Measurements from ENCODE around the gene NECTIN2.

NECTIN2 gene

DNA sequence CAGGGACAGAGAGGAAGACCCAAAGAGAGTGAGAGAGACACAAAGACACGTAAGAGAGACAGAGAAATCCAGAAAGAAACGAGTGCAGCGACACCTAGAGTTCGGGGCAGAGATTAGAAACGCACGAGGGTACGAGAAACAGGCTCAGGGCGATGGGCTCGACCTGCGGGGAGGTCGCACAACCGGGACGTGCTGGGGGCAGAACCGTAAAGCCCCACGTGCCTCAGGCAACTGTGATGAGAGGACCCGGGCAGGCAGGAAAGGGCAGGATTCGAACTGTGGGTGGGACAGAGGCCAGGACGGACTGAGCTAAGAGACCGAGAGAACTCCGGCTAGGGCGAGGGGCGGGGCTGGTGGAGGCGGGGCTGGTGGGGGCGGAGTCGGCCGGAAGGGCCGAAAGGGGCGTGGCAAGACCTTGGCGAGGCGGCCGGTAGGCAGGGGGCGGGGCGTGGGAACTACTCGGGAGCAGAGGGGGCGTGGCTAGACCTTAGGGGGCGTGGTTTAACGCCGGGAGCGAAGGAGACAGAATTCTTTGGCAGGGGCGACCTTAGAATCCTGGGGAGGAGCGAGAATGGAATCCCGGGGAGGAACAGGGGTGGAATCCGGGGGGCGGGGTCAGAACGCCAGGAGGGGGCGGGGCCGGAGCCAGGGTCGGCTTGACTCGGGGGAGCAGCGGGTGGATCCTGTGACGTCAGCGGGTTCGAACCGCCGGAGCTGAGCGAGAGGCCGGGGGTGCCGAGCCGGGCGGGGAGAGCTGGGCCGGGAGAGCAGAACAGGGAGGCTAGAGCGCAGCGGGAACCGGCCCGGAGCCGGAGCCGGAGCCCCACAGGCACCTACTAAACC is at the start of gene NECTIN2:
TSS of gene NECTIN2 (plus strand) at position 686 of the 843 bp plus-strand sequence. CDS start 229 bp downstream, outside the sequence.
- DNase-seq, result peak; percentile 92

DNA sequence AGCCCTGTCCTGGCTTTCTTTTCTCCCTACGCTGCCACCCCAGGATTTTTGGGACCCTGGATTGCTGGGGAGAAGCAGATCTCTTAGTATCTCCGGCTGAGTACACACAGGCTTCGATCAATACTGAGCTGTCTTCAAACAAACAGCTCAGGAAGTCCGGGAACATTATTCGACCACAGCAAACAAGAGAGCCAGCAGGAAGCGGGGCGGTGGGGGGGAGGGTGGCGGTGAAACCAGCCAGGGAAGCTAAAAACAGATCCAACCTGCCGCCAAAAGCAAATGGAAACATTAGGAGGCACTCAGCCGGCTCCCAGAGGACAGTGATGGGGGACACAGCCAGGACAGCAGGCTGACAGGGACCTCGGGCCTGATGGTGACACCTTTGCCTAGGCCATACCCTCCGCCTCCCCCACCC is 49.4 kb upstream of the NECTIN2 start:
- DNase-seq, result no peak

- no peak for DNase-seq
Measured at GRCh38 chr19:44799627-44800346, 46.3 kb upstream of the NECTIN2 start.

- DNase-seq, result peak; percentile 70
Measured at GRCh38 chr19:44800461-44800860, 45.6 kb upstream of the NECTIN2 start.

GRCh38 chr19:44803442-44804428 is 42.4 kb upstream of the NECTIN2 start:
- DNase-seq, result no peak

DNA sequence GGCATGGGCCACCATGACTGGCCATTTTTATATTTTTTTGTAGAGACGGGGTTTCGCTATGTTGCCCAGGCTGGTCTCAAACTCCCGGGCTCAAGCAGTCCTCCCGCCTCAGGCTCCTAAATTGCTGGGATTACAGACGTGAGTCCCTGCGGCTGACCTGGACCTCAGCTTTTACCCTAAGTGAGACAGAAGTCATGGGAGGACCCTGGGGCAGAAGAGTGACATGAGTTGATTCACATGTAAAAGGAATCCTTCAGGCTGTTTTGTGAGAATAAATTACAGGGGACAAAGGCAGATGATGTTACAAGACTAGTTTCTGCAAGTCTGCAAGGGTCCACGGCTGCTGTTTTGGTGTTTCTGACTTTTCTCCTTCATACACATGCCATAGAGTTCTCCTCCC is 39.8 kb upstream of the NECTIN2 start:
- DNase-seq, result no peak

- DNase-seq, result peak; percentile 54
Measured at GRCh38 chr19:44807162-44807561, 38.9 kb upstream of the NECTIN2 start.

DNA sequence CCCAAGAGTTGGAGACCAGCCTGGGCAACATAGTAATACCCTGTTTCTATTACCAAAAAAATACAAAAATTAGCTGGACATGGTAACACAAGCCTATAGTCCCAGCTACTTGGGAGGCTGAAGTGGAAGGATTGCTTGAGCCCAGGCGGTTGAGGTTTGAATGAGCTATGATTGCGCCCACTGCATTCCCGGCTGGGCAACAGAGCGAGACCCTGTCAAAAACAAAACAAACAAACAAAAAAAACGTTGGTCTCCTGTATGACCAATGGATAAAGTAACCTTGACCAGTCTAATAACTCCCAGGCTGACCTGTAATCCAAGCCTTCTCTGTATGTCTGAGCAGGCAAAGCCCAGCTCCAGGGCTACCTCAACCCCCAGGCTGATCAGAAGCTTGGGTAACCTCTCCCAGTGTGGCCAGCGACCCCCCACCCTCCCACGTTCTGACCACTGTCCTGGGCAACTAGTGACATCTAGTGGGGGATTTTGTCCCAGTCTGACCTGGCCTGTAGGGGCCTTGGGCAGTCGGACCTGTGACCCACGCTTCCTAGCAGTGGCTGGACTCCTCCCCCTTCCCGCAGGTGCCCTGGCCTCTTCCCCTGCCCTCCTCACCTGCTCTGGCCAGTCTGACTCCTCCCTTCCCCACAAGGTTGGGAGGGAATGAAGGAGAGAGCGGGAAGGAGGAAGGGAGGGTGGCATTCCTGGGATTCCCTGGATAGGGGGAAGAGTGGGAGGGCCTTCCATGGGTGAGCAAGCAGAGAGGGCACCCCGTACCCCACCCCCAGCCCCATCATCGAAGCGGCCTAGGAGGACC is 38.2 kb upstream of the NECTIN2 start:
- DNase-seq, result peak; percentile 92

GRCh38 chr19:44808463-44809371 is 37.4 kb upstream of the NECTIN2 start, which contains the start of gene BCAM:
TSS of gene BCAM (plus strand) at chr19:44809103. CDS start at chr19:44809125, 22 bp downstream.
- peak; percentile 81 for DNase-seq

DNA sequence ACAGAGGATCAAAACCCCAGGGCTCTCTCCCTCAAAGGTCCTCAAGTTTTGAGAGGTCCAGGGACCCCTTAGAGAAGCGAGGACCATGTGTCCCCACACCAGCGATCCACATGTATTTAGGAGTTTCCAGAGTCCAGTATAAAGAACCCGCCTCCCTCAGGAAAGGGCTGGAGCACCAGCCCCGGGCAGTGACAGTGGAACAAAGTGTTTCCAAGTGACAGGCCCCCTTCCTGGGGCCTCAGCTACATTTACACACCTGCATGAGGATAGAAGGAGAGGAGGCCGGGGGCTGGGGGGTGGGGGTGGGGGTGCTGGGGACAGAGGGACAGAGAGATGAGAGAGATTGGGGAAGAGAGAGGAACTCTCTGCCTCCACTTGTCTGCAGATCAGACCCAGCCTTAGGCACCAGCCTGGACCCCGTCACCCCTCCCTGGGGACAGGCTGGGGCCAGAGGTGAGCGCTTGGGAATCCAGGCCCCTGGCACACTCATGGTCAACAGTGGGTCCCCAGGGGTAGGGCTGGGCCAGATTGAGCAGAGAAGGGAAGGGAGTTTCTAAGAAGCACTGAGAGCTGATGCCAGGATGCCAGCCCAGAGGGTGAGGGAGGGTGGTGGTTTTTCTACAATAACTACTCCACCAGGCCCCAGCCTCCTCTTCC is 36.4 kb upstream of the NECTIN2 start:
- DNase-seq, result no peak

DNA sequence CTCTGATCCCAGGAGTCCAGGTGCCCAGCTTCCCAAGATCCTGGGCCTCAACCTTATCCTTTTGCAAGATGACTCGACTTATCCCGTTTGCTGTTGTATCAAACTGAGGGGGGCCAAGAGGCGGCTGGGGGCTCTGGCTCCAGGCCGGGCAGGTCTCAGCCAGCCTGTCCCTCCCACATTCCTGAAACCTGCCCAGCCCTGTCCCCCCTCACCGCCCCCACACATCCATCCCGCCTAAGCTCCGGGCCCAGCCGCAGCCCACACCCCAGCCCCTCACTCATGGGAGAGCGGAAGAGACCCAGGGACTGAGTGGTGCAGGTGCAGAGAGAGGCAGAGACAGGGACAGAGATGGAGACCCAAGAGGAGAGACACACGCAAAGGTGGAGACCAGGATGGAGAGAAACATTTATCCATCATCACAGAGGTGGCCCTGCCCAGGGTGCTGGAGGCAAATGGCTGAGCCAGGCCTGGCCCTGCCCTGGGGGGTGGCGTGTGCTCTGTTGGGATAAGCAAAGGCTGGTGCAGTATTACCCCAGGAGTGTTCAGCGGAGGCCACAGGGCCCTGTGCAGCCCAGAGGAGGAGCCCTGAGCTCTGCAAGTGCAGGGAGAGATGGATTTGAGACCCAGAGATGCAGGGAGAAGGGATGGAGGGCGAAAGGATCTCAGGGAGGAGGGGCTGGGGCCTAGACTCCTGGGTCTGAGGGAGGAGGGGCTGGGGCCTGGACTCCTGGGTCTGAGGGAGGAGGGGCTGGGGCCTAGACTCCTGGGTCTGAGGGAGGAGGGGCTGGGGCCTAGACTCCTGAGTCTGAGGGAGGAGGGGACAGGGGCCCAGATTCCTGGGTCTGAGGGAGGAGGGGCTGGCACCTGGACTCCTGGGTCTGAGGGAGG is 35.6 kb upstream of the NECTIN2 start:
- no peak for DNase-seq

- no peak for DNase-seq
Measured at GRCh38 chr19:44811122-44811419, 35.0 kb upstream of the NECTIN2 start.

DNA sequence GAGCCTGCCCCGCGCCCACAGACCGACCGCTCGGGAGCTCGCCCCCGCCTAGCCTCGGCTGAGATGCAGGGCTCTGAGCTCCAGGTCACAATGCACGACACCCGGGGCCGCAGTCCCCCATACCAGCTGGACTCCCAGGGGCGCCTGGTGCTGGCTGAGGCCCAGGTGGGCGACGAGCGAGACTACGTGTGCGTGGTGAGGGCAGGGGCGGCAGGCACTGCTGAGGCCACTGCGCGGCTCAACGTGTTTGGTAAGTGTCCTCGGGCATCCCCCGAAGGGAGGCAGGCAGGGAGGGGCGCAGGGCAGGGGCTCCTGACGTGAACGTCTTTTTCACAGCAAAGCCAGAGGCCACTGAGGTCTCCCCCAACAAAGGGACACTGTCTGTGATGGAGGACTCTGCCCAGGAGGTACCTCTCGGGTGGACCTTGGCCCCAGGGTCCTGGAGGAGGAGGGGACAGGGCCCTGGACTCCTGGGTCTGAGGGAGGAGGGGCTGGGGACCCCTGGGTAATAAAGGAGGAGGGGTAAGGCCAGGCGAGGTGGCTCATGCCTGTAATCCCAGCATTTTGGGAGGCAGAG is 33.9 kb upstream of the NECTIN2 start:
- no peak for DNase-seq

DNA sequence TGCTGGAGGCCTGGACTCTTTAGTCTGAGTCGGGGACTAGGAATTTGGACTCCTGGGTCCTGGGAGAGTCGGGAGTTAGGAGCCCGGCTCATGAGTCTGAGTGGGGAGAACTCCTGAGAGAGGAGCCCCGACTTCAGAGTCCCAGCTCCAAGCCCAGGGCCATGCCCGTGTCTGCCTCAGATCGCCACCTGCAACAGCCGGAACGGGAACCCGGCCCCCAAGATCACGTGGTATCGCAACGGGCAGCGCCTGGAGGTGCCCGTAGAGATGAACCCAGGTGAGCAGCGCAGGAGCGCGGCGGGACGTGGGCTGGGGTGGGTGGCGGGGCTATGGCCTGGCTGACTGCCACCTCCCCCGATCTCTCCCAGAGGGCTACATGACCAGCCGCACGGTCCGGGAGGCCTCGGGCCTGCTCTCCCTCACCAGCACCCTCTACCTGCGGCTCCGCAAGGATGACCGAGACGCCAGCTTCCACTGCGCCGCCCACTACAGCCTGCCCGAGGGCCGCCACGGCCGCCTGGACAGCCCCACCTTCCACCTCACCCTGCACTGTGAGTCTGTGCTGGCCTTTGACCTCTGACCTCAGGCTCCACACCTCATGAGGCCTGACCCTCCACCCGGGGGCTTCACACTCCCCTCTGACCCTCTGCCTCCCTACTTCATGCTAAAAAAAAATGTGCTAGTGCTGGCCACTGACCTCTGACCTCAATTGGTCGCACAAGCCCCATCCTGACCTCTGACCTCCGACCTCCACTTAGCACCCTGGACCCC is 32.8 kb upstream of the NECTIN2 start:
- no peak for DNase-seq

GRCh38 chr19:44813841-44814470 is 32.1 kb upstream of the NECTIN2 start:
- no peak for DNase-seq

GRCh38 chr19:44814517-44814916 is 31.6 kb upstream of the NECTIN2 start:
- DNase-seq, result no peak

GRCh38 chr19:44816301-44816700 is 29.8 kb upstream of the NECTIN2 start:
- no peak for DNase-seq
